ENCODE results near the gene TRABD2B.

TRABD2B gene

DNA sequence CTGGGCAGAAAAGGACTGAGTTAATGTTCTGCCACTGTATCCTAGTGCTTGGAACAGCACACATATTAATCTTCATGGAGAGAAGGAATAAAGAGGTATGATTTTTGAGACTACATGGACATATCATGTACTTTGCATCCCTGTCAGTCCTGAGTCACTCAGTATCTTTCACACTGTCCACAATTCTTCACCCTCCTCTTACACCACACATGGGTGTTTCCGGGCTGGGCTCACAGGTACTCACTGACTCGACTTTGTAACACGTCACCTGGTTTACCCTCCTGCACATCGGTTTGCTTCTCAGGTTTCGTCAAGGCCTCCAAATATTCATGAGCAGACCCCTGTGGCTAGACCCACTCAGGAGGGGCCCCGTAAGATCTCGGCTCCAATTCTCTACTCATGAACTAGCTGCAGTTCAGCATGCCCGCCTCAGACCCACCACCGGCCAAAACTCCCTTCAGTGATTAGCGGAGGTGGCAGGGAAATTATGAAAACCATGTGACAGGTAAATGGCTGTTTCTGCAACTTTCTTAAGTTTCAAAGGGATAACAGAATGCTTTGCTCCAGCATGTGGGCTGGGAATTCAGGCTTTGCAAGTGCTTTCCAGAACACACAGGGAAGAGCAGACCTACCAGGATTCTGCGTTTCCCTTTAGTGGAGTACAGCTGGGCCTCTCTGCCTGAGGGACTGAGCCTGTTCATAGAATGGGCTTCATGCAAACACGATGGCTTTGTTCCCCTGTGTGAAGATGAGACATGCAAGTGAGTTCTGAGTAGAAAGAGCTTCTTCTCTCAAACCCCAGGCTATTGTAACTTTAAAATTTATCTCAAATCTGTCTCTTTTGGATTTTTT, 31.3 kb upstream of the TRABD2B start:
- H3K9me3 ChIP-seq (ENCODE audit: severe bottlenecking), result no peaks in the 10 kb centered on the region
- no peak for DNase-seq (ENCODE audit: low spot score)
- no peaks in the 10 kb centered on the region for H3K27me3 ChIP-seq (ENCODE audit: insufficient read depth, poor library complexity, severe bottlenecking)
- no peak overlapping the region for H3K27ac ChIP-seq (ENCODE audit: poor library complexity, severe bottlenecking)
- H3K36me3 ChIP-seq (ENCODE audit: low read depth), result no peaks in the 10 kb centered on the region
- H3K4me3 ChIP-seq (ENCODE audit: severe bottlenecking), result no peak overlapping the region
- H3K4me1 ChIP-seq (ENCODE audit: insufficient read depth, poor library complexity, severe bottlenecking), result no peaks in the 10 kb centered on the region
- peak; percentile 37; the same call in 1 of the 3 replicates for ATAC-seq (ENCODE audit: low read depth)
- TF ChIP-seq CTCF (IDR thresholded peaks at IDR 0.05; ENCODE audit: poor library complexity, severe bottlenecking), result no peak

GRCh38 chr1:48027533-48027835, 30.3 kb upstream of the TRABD2B start:
- Histone ChIP-seq H3K9me3 (ENCODE audit: severe bottlenecking) (no peaks in the 10 kb centered on the region), H3K36me3 (ENCODE audit: low read depth) (no peaks in the 10 kb centered on the region), H3K27ac (ENCODE audit: poor library complexity, severe bottlenecking) (no peak overlapping the region), H3K4me3 (ENCODE audit: severe bottlenecking) (no peak overlapping the region), H3K4me1 (ENCODE audit: insufficient read depth, poor library complexity, severe bottlenecking) (no peaks in the 10 kb centered on the region), H3K27me3 (ENCODE audit: insufficient read depth, poor library complexity, severe bottlenecking) (no peaks in the 10 kb centered on the region)
- ATAC-seq (ENCODE audit: low read depth) (no peak), DNase-seq (ENCODE audit: low spot score) (no peak)
- no peak for TF ChIP-seq CTCF (IDR thresholded peaks at IDR 0.05; ENCODE audit: poor library complexity, severe bottlenecking)

DNA sequence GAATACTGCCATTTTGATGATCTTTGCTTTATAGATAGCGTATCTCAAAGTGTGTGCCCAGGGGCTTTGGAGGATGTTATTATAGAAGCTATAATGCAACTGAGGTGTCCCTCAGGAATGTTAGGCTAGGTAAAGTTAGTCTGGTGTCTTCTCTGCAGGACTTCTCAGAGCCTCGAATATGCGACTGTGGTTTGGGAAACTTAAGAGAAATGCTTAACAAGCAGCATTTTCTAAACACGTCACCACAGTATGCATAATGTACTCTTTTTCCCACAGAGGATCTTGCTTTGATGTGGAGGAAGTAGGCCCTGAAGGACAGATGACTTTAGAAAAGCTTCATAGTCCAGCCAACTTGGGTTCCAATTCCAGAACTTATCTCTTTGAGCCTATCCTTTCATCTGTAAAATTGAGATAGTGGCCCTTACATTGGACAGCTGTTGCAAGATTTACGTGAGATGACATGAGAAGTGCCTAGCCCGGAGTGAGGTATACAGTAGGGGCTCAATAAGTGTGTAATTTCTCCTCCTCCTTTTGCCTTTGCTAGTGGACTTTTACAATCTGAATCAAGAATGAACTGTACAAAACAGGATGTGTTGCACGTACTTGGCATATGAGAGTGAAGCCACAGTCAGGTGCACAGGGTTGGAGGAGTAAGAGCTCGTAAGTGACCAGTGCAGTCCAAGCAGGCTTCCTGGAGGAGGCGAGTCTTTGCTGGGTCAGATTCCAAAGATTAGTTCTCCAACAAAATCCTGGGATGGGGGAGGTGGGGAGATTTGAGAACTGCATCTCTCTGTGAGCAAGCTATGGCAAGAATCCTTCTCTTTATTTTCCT, 29.7 kb upstream of the TRABD2B start:
- H3K27me3 ChIP-seq (ENCODE audit: insufficient read depth, poor library complexity, severe bottlenecking), result no peaks in the 10 kb centered on the region
- no peaks in the 10 kb centered on the region for H3K36me3 ChIP-seq (ENCODE audit: low read depth)
- no peak overlapping the region for H3K4me3 ChIP-seq (ENCODE audit: severe bottlenecking)
- H3K27ac ChIP-seq (ENCODE audit: poor library complexity, severe bottlenecking), result no peak overlapping the region
- no peaks in the 10 kb centered on the region for H3K4me1 ChIP-seq (ENCODE audit: insufficient read depth, poor library complexity, severe bottlenecking)
- H3K9me3 ChIP-seq (ENCODE audit: severe bottlenecking), result no peaks in the 10 kb centered on the region
- TF ChIP-seq CTCF (IDR thresholded peaks at IDR 0.05; ENCODE audit: poor library complexity, severe bottlenecking), result no peak
- no peak for ATAC-seq (ENCODE audit: low read depth)
- no peak for DNase-seq (ENCODE audit: low spot score)

DNA sequence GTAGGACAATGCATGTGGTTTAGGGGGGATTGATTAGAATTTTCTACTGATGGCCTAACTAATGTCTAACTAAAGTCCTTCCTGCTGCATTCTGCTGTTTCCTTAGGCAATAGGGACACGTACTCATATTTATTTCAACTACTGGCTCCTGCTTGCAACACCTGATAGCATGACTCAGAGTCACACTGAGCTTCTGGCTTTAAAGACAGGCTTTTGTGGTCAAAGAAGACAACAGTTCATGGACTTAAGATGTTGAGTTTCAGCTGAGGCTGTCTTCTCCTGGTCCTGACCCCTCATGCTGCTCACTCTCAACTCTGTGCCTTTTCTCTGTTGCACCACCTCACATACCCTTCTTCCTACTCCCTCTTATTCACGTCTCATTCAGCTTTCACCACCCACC, 29.1 kb upstream of the TRABD2B start:
- DNase-seq (ENCODE audit: low spot score), result no peak
- no peaks in the 10 kb centered on the region for H3K27me3 ChIP-seq (ENCODE audit: insufficient read depth, poor library complexity, severe bottlenecking)
- H3K4me3 ChIP-seq (ENCODE audit: severe bottlenecking), result no peak overlapping the region
- peak; percentile 83 for ATAC-seq (ENCODE audit: low read depth)
- no peaks in the 10 kb centered on the region for H3K36me3 ChIP-seq (ENCODE audit: low read depth)
- no peaks in the 10 kb centered on the region for H3K9me3 ChIP-seq (ENCODE audit: severe bottlenecking)
- H3K27ac ChIP-seq (ENCODE audit: poor library complexity, severe bottlenecking), result no peak overlapping the region
- TF ChIP-seq CTCF (IDR thresholded peaks at IDR 0.05; ENCODE audit: poor library complexity, severe bottlenecking), result no peak
- no peaks in the 10 kb centered on the region for H3K4me1 ChIP-seq (ENCODE audit: insufficient read depth, poor library complexity, severe bottlenecking)

Measured in RWPE2 (cell line).